22Rv1 (cell line): ENCODE measurements around the gene SUFU.
"Not testable (repeated sequence)": the region's sequence is repeated elsewhere in the genome, so short reads cannot be mapped to it uniquely, and the experiment has no call there.

Experiments used
- ZFX ChIP-seq: fragments of 450-650 bp; IDR thresholded peaks from 2 replicates; pipeline ENCODE4 v1.6.1; 2017; ENCODE audit warnings: antibody characterized with exemption, borderline replicate concordance
- TF ChIP-seq, protein P1 (sequence below): fragments of 450-650 bp; IDR thresholded peaks from 2 replicates; pipeline ENCODE4 v1.5.1; 2017; ENCODE audit warnings: mild to moderate bottlenecking

DNA sequence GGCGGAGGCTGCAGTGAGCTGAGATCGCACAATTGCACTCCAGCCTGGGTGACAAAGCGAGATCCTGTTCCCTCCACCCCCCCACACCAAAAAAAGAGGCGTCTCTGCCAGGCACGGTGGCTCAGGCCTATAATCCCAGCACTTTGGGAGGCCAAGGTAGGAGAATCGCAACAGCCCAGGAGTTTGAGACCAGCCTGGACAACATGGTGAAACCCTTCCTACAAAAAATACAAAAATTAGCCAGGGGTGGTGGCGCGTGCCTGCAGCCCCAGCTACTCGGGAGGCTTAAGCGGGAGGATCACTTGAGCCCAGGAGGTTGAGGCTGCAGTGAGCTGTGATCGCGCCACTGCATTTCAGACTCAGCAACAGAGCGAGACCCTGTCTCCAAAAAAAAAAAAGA lies 3.1 kb upstream of the SUFU start:
- TF ChIP-seq, protein P1, sequence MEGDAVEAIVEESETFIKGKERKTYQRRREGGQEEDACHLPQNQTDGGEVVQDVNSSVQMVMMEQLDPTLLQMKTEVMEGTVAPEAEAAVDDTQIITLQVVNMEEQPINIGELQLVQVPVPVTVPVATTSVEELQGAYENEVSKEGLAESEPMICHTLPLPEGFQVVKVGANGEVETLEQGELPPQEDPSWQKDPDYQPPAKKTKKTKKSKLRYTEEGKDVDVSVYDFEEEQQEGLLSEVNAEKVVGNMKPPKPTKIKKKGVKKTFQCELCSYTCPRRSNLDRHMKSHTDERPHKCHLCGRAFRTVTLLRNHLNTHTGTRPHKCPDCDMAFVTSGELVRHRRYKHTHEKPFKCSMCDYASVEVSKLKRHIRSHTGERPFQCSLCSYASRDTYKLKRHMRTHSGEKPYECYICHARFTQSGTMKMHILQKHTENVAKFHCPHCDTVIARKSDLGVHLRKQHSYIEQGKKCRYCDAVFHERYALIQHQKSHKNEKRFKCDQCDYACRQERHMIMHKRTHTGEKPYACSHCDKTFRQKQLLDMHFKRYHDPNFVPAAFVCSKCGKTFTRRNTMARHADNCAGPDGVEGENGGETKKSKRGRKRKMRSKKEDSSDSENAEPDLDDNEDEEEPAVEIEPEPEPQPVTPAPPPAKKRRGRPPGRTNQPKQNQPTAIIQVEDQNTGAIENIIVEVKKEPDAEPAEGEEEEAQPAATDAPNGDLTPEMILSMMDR, result not testable (repeated sequence)
- not testable (repeated sequence) for TF ChIP-seq ZFX
